ENCODE measurements around the gene PRDM5.

DNA sequence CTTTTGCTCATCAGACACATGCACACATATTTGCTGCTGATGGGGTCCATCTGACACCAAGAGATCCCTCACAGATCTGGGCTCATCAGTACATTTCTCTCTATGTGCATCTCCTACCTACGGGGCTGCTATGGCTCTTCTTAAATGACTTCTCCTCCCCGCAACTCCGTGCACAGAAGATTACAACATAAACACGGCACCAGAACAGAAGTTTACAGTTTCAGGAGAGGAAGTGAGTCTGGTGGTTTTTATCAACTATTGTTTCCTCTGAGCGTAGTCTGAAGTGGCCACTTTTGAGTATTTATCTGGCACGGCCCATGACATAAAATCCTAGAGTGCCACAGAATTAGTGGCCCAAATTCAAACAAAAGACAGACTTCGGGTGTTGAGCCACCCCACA is 263.8 kb downstream of the PRDM5 start:
- TF ChIP-seq, protein P1, sequence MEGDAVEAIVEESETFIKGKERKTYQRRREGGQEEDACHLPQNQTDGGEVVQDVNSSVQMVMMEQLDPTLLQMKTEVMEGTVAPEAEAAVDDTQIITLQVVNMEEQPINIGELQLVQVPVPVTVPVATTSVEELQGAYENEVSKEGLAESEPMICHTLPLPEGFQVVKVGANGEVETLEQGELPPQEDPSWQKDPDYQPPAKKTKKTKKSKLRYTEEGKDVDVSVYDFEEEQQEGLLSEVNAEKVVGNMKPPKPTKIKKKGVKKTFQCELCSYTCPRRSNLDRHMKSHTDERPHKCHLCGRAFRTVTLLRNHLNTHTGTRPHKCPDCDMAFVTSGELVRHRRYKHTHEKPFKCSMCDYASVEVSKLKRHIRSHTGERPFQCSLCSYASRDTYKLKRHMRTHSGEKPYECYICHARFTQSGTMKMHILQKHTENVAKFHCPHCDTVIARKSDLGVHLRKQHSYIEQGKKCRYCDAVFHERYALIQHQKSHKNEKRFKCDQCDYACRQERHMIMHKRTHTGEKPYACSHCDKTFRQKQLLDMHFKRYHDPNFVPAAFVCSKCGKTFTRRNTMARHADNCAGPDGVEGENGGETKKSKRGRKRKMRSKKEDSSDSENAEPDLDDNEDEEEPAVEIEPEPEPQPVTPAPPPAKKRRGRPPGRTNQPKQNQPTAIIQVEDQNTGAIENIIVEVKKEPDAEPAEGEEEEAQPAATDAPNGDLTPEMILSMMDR (IDR thresholded peaks at IDR 0.05): no peak
- TF ChIP-seq POLR2A (IDR thresholded peaks at IDR 0.05): no peak
